Parathyroid adenoma (tissue), 2 donors: ENCODE results near the gene ZNF438.

Experiments used
- H2AFZ ChIP-seq: fragments of 300-600 bp; sonication (generic); one replicate; pipeline ENCODE4 v1.7.0; 2017; ENCODE audit warnings: antibody characterized with exemption, mild to moderate bottlenecking
- H3K27ac ChIP-seq: fragments of 300-600 bp; sonication (generic); one replicate; pipeline ENCODE4 v1.7.0; 2017
- H3K27me3 ChIP-seq: fragments of 300-600 bp; sonication (generic); one replicate; pipeline ENCODE4 v1.7.0; 2017; ENCODE audit warnings: low read length; ENCODE audit not compliant: control insufficient read depth, insufficient read depth
- H3K36me3 ChIP-seq: fragments of 300-600 bp; sonication (generic); one replicate; pipeline ENCODE4 v1.7.0; 2017; ENCODE audit warnings: low read length; ENCODE audit not compliant: control insufficient read depth, insufficient read depth
- H3K4me1 ChIP-seq: fragments of 300-600 bp; sonication (generic); one replicate; pipeline ENCODE4 v1.7.0; 2017; ENCODE audit warnings: control low read depth
- H3K4me2 ChIP-seq: fragments of 300-600 bp; sonication (generic); one replicate; pipeline ENCODE4 v1.7.0; 2017; ENCODE audit warnings: low read length
- H3K4me3 ChIP-seq: fragments of 300-600 bp; sonication (generic); one replicate; pipeline ENCODE4 v1.7.0; 2017; ENCODE audit warnings: low read depth, low read length
- H3K79me2 ChIP-seq: fragments of 300-600 bp; sonication (generic); one replicate; pipeline ENCODE4 v1.7.0; 2017; ENCODE audit warnings: control low read depth
- H3K9ac ChIP-seq: fragments of 300-600 bp; sonication (generic); one replicate; pipeline ENCODE4 v1.7.0; 2017; ENCODE audit warnings: mild to moderate bottlenecking
- H3K9me3 ChIP-seq: fragments of 300-600 bp; sonication (generic); one replicate; pipeline ENCODE4 v1.7.0; 2017; ENCODE audit warnings: low read length; ENCODE audit not compliant: control insufficient read depth
- TF ChIP-seq, protein P1 (sequence below): fragments of 300-600 bp; sonication (generic); IDR thresholded peaks from one replicate; pipeline ENCODE4 v1.7.0; 2017; ENCODE audit warnings: antibody characterized with exemption, mild to moderate bottlenecking
- donor health status: primary hyperparathyroidism.

ZNF438 gene

DNA sequence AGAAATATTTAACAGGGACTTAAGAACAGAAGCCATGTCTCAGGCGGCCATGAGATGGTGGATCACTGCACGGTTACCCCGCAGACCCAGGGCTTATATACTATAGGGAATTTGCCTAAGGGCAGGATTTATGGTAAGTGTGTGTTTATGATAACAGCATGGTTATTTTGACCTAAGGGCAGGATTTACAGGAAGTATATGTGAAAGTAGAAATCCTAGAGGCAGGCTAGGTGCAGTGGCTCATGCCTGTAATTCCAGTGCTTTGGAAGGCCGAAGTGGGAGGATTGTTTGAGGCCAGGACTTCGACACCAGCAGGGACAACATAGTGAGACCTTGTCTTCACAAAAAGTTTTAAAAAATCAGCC is 43.0 kb upstream of the ZNF438 start:
- H3K9ac ChIP-seq, result no peak overlapping the region
- H3K4me3 ChIP-seq, result no peak overlapping the region
- H3K79me2 ChIP-seq, result no peaks in the 10 kb centered on the region
- no peak overlapping the region for H3K4me2 ChIP-seq
- no peaks in the 10 kb centered on the region for H3K9me3 ChIP-seq
- H2AFZ ChIP-seq, result no peak overlapping the region
- no peaks in the 10 kb centered on the region for H3K27me3 ChIP-seq
- H3K4me1 ChIP-seq, result no peaks in the 10 kb centered on the region
- TF ChIP-seq, protein P1, sequence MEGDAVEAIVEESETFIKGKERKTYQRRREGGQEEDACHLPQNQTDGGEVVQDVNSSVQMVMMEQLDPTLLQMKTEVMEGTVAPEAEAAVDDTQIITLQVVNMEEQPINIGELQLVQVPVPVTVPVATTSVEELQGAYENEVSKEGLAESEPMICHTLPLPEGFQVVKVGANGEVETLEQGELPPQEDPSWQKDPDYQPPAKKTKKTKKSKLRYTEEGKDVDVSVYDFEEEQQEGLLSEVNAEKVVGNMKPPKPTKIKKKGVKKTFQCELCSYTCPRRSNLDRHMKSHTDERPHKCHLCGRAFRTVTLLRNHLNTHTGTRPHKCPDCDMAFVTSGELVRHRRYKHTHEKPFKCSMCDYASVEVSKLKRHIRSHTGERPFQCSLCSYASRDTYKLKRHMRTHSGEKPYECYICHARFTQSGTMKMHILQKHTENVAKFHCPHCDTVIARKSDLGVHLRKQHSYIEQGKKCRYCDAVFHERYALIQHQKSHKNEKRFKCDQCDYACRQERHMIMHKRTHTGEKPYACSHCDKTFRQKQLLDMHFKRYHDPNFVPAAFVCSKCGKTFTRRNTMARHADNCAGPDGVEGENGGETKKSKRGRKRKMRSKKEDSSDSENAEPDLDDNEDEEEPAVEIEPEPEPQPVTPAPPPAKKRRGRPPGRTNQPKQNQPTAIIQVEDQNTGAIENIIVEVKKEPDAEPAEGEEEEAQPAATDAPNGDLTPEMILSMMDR, result no peak
- H3K36me3 ChIP-seq, result no peaks in the 10 kb centered on the region
- H3K27ac ChIP-seq, result no peak overlapping the region

DNA sequence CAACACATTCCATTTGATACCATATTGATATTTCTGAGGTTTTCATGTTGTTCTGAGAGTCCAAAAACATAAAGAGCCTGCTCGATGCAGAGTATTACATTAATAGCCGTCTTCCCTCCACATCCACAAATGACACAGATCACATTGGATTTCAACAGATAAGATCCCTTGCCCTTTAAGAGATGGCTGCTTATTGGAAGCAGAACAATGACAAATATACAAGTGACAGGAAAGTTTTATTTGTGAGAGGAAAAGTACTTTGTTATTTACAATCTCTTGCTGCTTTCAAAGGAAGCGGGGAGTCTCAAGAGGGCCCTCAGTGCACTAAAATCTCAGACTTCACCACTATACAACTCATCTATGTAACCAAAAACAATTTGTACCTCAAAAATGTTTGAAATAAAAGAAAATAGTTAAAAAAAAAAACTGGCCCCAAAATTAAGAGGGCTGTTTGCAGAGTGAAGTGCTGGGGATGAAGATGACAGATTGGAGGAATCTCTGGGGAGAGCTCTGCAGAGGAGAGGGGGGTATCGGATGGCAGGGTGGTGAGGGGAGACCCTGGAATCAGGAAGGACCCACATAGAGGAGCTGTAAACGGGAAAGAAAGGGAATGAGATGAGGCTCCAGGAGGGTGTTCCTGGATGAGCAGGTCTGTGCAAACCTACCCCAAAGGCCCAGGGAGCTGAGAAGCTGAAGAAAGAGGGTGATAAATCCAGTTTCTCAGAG is 42.5 kb upstream of the ZNF438 start:
- Histone ChIP-seq H3K4me3 (no peak overlapping the region), H3K4me2 (no peak overlapping the region), H3K36me3 (no peaks in the 10 kb centered on the region), H3K27me3 (no peaks in the 10 kb centered on the region), H3K27ac (no peak overlapping the region), H3K79me2 (no peaks in the 10 kb centered on the region), H3K4me1 (no peaks in the 10 kb centered on the region), H3K9me3 (no peaks in the 10 kb centered on the region), H3K9ac (no peak overlapping the region), H2AFZ (no peak overlapping the region)
- TF ChIP-seq, protein P1, result no peak

DNA sequence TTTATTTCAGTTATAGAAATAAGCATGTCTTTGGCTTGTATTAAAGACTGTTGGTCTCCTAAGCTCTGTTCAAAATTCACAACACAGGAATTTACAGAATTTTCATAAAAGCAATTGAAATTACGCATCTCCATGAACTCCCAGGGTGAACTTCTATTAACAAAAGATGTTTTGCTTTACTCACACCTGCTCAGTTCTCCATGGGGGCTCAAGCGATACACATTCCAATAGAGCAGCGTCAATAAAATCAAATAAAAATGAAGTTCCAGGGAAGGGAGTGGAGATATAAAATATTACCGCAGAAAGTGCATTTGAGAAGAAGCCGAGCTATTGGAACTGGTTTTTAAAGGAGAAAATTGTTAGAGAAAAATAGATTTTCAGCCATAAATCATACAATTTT is 41.5 kb upstream of the ZNF438 start:
- no peak overlapping the region for H3K4me3 ChIP-seq
- no peak overlapping the region for H2AFZ ChIP-seq
- no peak overlapping the region for H3K9ac ChIP-seq
- H3K36me3 ChIP-seq, result no peaks in the 10 kb centered on the region
- no peaks in the 10 kb centered on the region for H3K79me2 ChIP-seq
- H3K4me2 ChIP-seq, result no peak overlapping the region
- H3K9me3 ChIP-seq, result no peaks in the 10 kb centered on the region
- no peaks in the 10 kb centered on the region for H3K4me1 ChIP-seq
- no peaks in the 10 kb centered on the region for H3K27me3 ChIP-seq
- H3K27ac ChIP-seq, result no peak overlapping the region
- TF ChIP-seq, protein P1, result no peak

DNA sequence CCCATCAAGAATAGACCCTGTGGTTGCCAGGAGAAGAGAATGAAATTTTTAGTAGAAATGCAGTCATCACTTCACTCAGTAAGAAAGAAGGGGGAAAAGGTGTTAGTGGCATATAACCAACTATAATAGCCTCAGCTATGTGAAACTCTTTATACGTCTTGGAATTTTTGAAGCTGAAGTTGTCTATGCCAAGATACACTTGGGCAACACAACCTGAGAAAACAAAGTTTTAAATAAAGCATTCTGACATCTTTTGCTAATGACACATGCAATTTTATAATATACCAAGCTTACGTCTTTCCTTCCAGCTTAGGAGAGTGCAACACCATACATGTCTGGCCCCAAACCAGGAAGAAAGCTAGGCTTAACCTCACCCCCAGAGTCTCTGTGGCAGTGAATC is 40.8 kb upstream of the ZNF438 start:
- Histone ChIP-seq H3K79me2 (no peaks in the 10 kb centered on the region), H3K27ac (no peak overlapping the region), H2AFZ (no peak overlapping the region), H3K36me3 (no peaks in the 10 kb centered on the region), H3K27me3 (no peaks in the 10 kb centered on the region), H3K4me1 (no peaks in the 10 kb centered on the region), H3K9ac (no peak overlapping the region), H3K9me3 (no peaks in the 10 kb centered on the region), H3K4me2 (no peak overlapping the region), H3K4me3 (no peak overlapping the region)
- TF ChIP-seq, protein P1, result no peak
